Amniotic epithelial cell (primary cell): Measurements from ENCODE around the gene ZNF322.
"Not testable (repeated sequence)": the region's sequence is repeated elsewhere in the genome, so short reads cannot be mapped to it uniquely, and the experiment has no call there.

Experiments used
- DNase-seq: peaks from one replicate; pipeline ENCODE4 v3.0.0-alpha.2; 2010; ENCODE audit warnings: low read depth

Gene ZNF322

GRCh38 chr6:26659042-26659999, at the start of gene ZNF322:
TSS of gene ZNF322 (minus strand) at chr6:26659746. CDS start at chr6:26638553, 21,193 bp downstream.
- DNase-seq: peak; percentile 88

GRCh38 chr6:26705780-26706179, 46.2 kb upstream of the ZNF322 start:
- not testable (repeated sequence) for DNase-seq

- DNase-seq: not testable (repeated sequence)
These were observed 45.8 kb upstream of the ZNF322 start for GRCh38 chr6:26705352-26705751.

- DNase-seq: not testable (repeated sequence)
These were observed 41.6 kb upstream of the ZNF322 start for GRCh38 chr6:26701023-26701747.

- DNase-seq: not testable (repeated sequence)
These were observed 38.0 kb upstream of the ZNF322 start for GRCh38 chr6:26697496-26697895.

- DNase-seq: not testable (repeated sequence)
These were observed 29.9 kb upstream of the ZNF322 start for GRCh38 chr6:26689324-26689947.

GRCh38 chr6:26682435-26683042, 23.0 kb upstream of the ZNF322 start:
- not testable (repeated sequence) for DNase-seq

- not testable (repeated sequence) for DNase-seq
These were observed 13.7 kb upstream of the ZNF322 start for GRCh38 chr6:26673287-26673686.

- not testable (repeated sequence) for DNase-seq
These were observed 11.0 kb upstream of the ZNF322 start for GRCh38 chr6:26670558-26670957.

GRCh38 chr6:26670003-26670402, 10.5 kb upstream of the ZNF322 start:
- DNase-seq: not testable (repeated sequence)

- peak; percentile 17 for DNase-seq
These were observed 435 bp upstream of the ZNF322 start for GRCh38 chr6:26660000-26660361.

- DNase-seq: no peak
These were observed 2.3 kb downstream of the ZNF322 start for GRCh38 chr6:26657256-26657655.

- DNase-seq: no peak
These were observed 6.5 kb downstream of the ZNF322 start for GRCh38 chr6:26653007-26653406.

- DNase-seq: no peak
These were observed 8.3 kb downstream of the ZNF322 start for GRCh38 chr6:26651133-26651781.

- DNase-seq: no peak
These were observed 13.5 kb downstream of the ZNF322 start for GRCh38 chr6:26646074-26646473.

GRCh38 chr6:26640806-26641205, 18.7 kb downstream of the ZNF322 start:
- DNase-seq: no peak

- DNase-seq: no peak
These were observed 30.2 kb downstream of the ZNF322 start for GRCh38 chr6:26629359-26629758.

GRCh38 chr6:26627843-26628242, 31.7 kb downstream of the ZNF322 start:
- no peak for DNase-seq

- no peak for DNase-seq
These were observed 35.0 kb downstream of the ZNF322 start for GRCh38 chr6:26624557-26624956.

- no peak for DNase-seq
These were observed 36.1 kb downstream of the ZNF322 start for GRCh38 chr6:26623339-26623859.
